ENCODE results near the gene ASB5. TPM values are rescaled to one million over a fixed set of nuclear protein-coding genes. Genes with fewer than 3 reads are reported as not detected.

The ASB5 gene
- total RNA-seq, 1 donor from 2014 or later = 0.90 TPM

DNA sequence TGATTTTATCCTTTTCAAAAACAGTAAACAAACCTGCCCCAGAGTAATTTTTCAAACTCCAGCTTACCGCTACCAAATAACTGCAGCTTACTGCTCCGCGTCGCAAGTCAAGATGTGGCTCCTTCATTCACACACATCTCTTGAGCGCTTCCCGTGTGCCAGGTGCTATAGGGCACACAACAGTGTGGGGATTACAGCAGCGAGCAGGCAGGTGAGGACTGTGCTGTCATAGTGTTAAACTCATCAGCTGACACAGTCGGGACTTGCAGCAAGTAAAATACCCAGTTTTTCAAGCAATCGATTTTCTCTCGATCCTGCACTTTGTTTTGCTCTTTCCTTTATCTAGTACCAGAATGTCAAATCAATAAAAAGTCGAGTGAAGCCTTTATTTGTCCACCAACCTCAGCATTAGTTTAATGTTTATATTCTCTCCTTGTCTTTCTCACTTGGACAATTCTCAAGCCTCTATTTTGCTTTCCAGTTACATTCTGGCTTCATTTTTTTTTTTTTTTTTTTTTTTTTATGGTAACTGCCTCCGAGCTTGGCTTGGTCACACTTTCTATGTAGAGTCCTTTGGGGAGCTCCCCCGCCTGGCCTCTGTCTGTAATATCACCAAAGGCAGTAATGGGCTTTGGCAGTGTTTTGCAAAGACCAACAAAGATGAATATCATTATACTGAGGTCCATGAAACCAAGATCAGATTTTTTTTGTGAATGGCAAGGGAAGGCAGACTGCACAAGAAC, 8.3 kb upstream of the ASB5 start:
- H3K4me3 Mint-ChIP-seq (ENCODE audit: unreplicated experiment) = no peak overlapping the region
- peak overlapping the region; percentile 28 for H3K27ac Mint-ChIP-seq (ENCODE audit: unreplicated experiment)
- peaks cover 2% of the 10 kb centered on the region for H3K9me3 Mint-ChIP-seq (ENCODE audit: low read depth)
- H3K4me1 Mint-ChIP-seq (ENCODE audit: low read depth) = peaks cover 41% of the 10 kb centered on the region
- DNase-seq (ENCODE audit: low spot score) = no peak
- H3K36me3 Mint-ChIP-seq (ENCODE audit: low read depth) = no peaks in the 10 kb centered on the region
- TF ChIP-seq, protein P1, sequence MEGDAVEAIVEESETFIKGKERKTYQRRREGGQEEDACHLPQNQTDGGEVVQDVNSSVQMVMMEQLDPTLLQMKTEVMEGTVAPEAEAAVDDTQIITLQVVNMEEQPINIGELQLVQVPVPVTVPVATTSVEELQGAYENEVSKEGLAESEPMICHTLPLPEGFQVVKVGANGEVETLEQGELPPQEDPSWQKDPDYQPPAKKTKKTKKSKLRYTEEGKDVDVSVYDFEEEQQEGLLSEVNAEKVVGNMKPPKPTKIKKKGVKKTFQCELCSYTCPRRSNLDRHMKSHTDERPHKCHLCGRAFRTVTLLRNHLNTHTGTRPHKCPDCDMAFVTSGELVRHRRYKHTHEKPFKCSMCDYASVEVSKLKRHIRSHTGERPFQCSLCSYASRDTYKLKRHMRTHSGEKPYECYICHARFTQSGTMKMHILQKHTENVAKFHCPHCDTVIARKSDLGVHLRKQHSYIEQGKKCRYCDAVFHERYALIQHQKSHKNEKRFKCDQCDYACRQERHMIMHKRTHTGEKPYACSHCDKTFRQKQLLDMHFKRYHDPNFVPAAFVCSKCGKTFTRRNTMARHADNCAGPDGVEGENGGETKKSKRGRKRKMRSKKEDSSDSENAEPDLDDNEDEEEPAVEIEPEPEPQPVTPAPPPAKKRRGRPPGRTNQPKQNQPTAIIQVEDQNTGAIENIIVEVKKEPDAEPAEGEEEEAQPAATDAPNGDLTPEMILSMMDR (IDR thresholded peaks at IDR 0.05) = peak; percentile 82
- no peaks in the 10 kb centered on the region for H3K27me3 Mint-ChIP-seq (ENCODE audit: low read depth)

GRCh38 chr4:176276710-176277109, 7.7 kb upstream of the ASB5 start:
- Mint-ChIP-seq H3K4me1 (ENCODE audit: low read depth) (peaks cover 45% of the 10 kb centered on the region), H3K9me3 (ENCODE audit: low read depth) (peaks cover 2% of the 10 kb centered on the region), H3K4me3 (ENCODE audit: unreplicated experiment) (no peak overlapping the region), H3K27me3 (ENCODE audit: low read depth) (no peaks in the 10 kb centered on the region), H3K27ac (ENCODE audit: unreplicated experiment) (no peak overlapping the region), H3K36me3 (ENCODE audit: low read depth) (no peaks in the 10 kb centered on the region)
- no peak for DNase-seq (ENCODE audit: low spot score)
- TF ChIP-seq, protein P1 (IDR thresholded peaks at IDR 0.05) = no peak

DNA sequence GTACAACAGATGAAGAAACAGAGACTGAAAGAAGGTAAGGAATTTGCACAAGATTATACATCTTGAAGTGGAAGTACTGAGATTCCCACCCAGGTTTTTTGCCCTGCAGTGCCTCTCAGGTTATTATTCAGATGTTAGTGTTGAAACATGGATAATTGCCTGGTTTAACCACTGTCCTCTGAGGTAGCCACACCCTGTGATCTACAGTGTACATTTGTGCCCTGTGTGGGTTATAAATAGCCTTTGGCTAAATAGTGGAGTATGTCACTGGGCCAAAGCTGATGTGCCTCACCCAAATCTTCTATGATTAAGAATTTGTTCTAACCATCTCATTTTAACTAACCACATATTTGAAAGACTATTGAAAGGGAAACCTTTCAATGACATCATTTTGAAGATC, 5.4 kb upstream of the ASB5 start:
- Mint-ChIP-seq H3K4me3 (ENCODE audit: unreplicated experiment) (no peak overlapping the region), H3K9me3 (ENCODE audit: low read depth) (peaks cover 2% of the 10 kb centered on the region), H3K27me3 (ENCODE audit: low read depth) (no peaks in the 10 kb centered on the region), H3K36me3 (ENCODE audit: low read depth) (no peaks in the 10 kb centered on the region), H3K27ac (ENCODE audit: unreplicated experiment) (peak overlapping the region; percentile 66), H3K4me1 (ENCODE audit: low read depth) (peaks cover 66% of the 10 kb centered on the region)
- TF ChIP-seq, protein P1 (IDR thresholded peaks at IDR 0.05) = no peak
- no peak for DNase-seq (ENCODE audit: low spot score)

DNA sequence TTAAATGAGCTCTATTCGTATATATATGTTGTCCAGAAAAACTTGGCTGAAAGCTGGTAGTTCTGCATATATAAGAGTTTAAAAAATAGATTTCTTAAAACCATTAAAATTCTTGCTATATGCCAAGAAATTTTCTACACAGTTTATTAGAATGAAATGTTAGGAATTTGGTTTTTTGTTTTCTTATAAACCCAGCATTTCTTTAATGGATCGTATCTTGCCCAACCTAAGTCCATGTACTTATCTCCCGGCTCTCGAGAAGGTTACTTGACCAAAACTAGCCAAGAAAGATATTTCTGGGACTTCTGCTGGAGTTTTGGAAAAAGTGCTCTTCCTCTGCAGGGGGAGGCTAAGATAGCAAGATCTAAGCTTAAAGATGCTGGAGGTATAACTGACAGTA, 4.7 kb upstream of the ASB5 start:
- DNase-seq (ENCODE audit: low spot score) = no peak
- TF ChIP-seq, protein P1 (IDR thresholded peaks at IDR 0.05) = no peak
- H3K27me3 Mint-ChIP-seq (ENCODE audit: low read depth) = no peaks in the 10 kb centered on the region
- H3K4me1 Mint-ChIP-seq (ENCODE audit: low read depth) = peaks cover 66% of the 10 kb centered on the region
- H3K9me3 Mint-ChIP-seq (ENCODE audit: low read depth) = peaks cover 2% of the 10 kb centered on the region
- H3K4me3 Mint-ChIP-seq (ENCODE audit: unreplicated experiment) = no peak overlapping the region
- H3K27ac Mint-ChIP-seq (ENCODE audit: unreplicated experiment) = peak overlapping the region; percentile 66
- no peaks in the 10 kb centered on the region for H3K36me3 Mint-ChIP-seq (ENCODE audit: low read depth)

DNA sequence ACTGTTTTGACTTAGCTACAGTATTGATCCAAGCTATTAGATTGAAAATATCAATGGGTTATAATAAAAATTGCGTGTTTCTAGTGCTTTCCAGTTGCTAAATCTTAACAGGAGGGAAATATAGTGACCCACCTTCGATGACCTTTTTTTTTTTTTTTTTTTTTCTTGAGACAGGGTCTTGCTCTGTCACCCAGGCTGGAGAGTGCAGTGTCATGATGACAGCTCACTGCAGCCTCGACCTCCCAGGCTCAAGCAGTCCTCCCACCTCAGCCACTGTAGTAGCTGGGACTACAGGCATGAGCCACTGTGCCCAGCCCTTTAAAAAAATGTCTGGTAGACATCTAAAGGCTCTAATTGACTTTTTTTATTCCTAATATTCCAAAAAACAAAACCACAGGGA, 3.8 kb upstream of the ASB5 start:
- TF ChIP-seq, protein P1 (IDR thresholded peaks at IDR 0.05) = no peak
- no peaks in the 10 kb centered on the region for H3K27me3 Mint-ChIP-seq (ENCODE audit: low read depth)
- H3K4me1 Mint-ChIP-seq (ENCODE audit: low read depth) = peaks cover 66% of the 10 kb centered on the region
- no peaks in the 10 kb centered on the region for H3K36me3 Mint-ChIP-seq (ENCODE audit: low read depth)
- no peak for DNase-seq (ENCODE audit: low spot score)
- peaks cover 2% of the 10 kb centered on the region for H3K9me3 Mint-ChIP-seq (ENCODE audit: low read depth)
- H3K27ac Mint-ChIP-seq (ENCODE audit: unreplicated experiment) = peak overlapping the region; percentile 32
- no peak overlapping the region for H3K4me3 Mint-ChIP-seq (ENCODE audit: unreplicated experiment)

Measured in chondrocyte (in vitro differentiated cells).